H1 (cell line): ENCODE data around the gene PPIF.

Experiments used
- MAFK ChIP-seq: IDR thresholded peaks from 2 replicates; pipeline ENCODE4 v1.6.1; 2012; ENCODE audit warnings: low read depth, mild to moderate bottlenecking, improper control_type of control experiment, low read length
- SP1 ChIP-seq: IDR thresholded peaks from 2 replicates; pipeline ENCODE4 v1.6.1; 2011; ENCODE audit warnings: low read depth, low read length
- SRF ChIP-seq: IDR thresholded peaks from 2 replicates; pipeline ENCODE4 v1.6.1; 2011; ENCODE audit warnings: mild to moderate bottlenecking, low read depth, low read length, moderate library complexity
- TF ChIP-seq, protein P1 (sequence below), 3 experiments: IDR thresholded peaks; 1 replicate in 2 of 3; 2 replicates in 1 of 3; pipeline versions ENCODE4 v1.5.1 to v1.6.1; 2011; ENCODE audit warnings: low read length in 3 of 3, mild to moderate bottlenecking in 3 of 3, inconsistent platforms in 2 of 3, low read depth in 1 of 3, moderate library complexity in 1 of 3; ENCODE audit not compliant: insufficient read depth in 1 of 3; ENCODE audit errors: control extremely low read depth in 1 of 3

DNA sequence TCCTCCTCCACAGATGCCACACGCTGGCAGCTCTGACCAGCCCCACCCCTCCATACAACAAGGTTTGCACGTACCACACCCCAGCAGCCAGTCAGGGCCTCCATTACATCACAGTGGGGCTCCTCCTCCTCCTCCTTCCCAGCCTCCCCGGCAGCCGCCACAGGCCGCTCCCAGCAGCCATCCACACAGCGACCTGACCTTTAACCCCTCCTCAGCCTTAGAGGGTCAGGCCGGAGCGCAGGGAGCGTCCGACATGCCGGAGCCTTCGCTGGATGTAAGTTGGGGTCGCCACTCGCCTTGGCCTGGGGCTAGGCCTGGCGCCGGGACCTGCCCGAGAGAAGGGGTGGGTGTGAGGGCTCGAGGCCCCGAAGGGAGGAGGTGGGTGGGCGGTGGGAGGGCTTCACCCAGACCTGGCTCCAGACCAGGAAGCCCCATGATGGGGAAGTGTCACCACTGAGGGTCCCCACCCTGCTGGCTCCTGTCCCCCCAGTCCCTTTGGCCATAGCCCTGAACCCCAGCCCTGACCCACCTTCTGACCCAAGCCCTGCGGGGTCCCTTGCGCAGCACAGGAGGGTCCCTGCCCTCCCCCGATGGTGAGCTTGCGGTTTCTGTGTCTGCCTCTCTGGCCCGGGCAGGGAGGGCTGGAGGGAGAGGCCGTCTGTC is 36.2 kb upstream of the PPIF start:
- TF ChIP-seq, protein P1, sequence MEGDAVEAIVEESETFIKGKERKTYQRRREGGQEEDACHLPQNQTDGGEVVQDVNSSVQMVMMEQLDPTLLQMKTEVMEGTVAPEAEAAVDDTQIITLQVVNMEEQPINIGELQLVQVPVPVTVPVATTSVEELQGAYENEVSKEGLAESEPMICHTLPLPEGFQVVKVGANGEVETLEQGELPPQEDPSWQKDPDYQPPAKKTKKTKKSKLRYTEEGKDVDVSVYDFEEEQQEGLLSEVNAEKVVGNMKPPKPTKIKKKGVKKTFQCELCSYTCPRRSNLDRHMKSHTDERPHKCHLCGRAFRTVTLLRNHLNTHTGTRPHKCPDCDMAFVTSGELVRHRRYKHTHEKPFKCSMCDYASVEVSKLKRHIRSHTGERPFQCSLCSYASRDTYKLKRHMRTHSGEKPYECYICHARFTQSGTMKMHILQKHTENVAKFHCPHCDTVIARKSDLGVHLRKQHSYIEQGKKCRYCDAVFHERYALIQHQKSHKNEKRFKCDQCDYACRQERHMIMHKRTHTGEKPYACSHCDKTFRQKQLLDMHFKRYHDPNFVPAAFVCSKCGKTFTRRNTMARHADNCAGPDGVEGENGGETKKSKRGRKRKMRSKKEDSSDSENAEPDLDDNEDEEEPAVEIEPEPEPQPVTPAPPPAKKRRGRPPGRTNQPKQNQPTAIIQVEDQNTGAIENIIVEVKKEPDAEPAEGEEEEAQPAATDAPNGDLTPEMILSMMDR (IDR thresholded peaks at IDR 0.05; ENCODE audit: control extremely low read depth in 1 of 3, insufficient read depth in 1 of 3, low read depth in 1 of 3, low read length in 3 of 3), result no peak
- no peak for TF ChIP-seq SP1
- TF ChIP-seq MAFK, result no peak
- TF ChIP-seq SRF, result no peak
